Prostate gland (tissue), 2 donors: ENCODE results near the gene ZNF414. TPM values are rescaled to one million over a fixed set of nuclear protein-coding genes. Genes with fewer than 3 reads are reported as not detected.

Experiments
- DNase-seq: peaks from one replicate; pipeline ENCODE4 v3.0.0-alpha.2; 2019; ENCODE audit warnings: low spot score
- H3K27ac ChIP-seq, 2 donors: fragments of 200-600 bp; sonication (generic); 2 replicates each; pipeline ENCODE4 v1.5.1; 2017 to 2019
- H3K27me3 ChIP-seq: fragments of 200-600 bp; sonication (generic); replicated peaks from 2 replicates; pipeline ENCODE4 v1.5.1; 2019; ENCODE audit not compliant: insufficient read depth
- H3K36me3 ChIP-seq, 2 donors: fragments of 200-600 bp; sonication (generic); 1 replicate in 1 of 2; 2 replicates in 1 of 2; pipeline versions ENCODE4 v1.5.1 to v1.8.1; 2017 to 2019
- H3K4me1 ChIP-seq: fragments of 200-600 bp; sonication (generic); replicated peaks from 2 replicates; pipeline ENCODE4 v1.5.1; 2019
- H3K4me3 ChIP-seq, 2 donors: fragments of 200-600 bp; sonication (generic); 2 replicates each; pipeline ENCODE4 v1.5.1; 2017 to 2019
- H3K9me3 ChIP-seq: fragments of 200-600 bp; sonication (generic); 2 replicates; pipeline ENCODE4 v1.5.1; 2017
- POLR2A ChIP-seq: fragments of 450-650 bp; IDR thresholded peaks from one replicate; pipeline ENCODE4 v1.6.1; 2016; ENCODE audit warnings: antibody characterized with exemption, mild to moderate bottlenecking
- POLR2AphosphoS5 ChIP-seq: sonication (generic); formaldehyde crosslinking; IDR thresholded peaks from one replicate; pipeline ENCODE4 v1.6.1; 2017; ENCODE audit warnings: antibody characterized with exemption
- WGBS: methylation state at CpG from one replicate; pipeline ENCODE4 v1.1.5; 2018; 5-methylcytosine and 5-hydroxymethylcytosine counted together
- intact Hi-C: fragments of 100-400 bp; cut with DNase I; formaldehyde crosslinking; loops from one replicate; pipeline ENCODE4 v1.14.2; 2022
- total RNA-seq, 2 donors: library from RNA; depleted of rRNA; stranded (reverse); fragments of >200 nt; gene quantifications; one replicate each; pipeline ENCODE4 v1.1.0, GENCODE V29; 2016
- TF ChIP-seq, protein P1 (sequence below), 4 experiments: fragments of 200-600 bp in 2 of 4; fragments of 450-650 bp in 2 of 4; sonication (generic) in 2 of 4; IDR thresholded peaks; 1 replicate in 3 of 4; 2 replicates in 1 of 4; pipeline ENCODE4 v1.5.1; 2016 to 2019; ENCODE audit warnings: antibody characterized with exemption in 4 of 4, mild to moderate bottlenecking in 2 of 4, moderate library complexity in 2 of 4

Gene ZNF414
- total RNA-seq, 2 donors from 2014 or later = 24.4 to 59.5 TPM

DNA sequence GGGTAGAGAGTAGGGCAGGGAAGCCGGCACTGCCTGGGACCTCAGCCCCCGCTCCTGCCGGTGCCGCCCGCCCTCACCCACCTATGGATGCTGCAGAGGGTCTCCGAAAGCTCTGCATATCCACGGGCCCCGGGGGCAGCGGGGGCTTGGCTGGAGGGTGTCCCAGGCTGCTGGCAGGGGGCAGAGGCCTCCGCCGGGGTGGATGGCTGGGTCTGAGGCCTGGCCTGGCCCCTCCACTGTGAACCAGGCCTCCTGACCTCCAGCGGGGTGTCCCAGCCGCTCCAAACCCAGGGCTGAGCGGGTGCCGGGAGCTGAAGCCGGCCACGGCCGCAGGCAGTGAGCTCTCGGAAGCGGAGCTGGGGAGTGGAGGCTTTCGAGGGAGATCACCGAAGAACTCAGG, 15.7 kb downstream of the ZNF414 start:
- intact Hi-C loops = no loop called here
- TF ChIP-seq, protein P1, sequence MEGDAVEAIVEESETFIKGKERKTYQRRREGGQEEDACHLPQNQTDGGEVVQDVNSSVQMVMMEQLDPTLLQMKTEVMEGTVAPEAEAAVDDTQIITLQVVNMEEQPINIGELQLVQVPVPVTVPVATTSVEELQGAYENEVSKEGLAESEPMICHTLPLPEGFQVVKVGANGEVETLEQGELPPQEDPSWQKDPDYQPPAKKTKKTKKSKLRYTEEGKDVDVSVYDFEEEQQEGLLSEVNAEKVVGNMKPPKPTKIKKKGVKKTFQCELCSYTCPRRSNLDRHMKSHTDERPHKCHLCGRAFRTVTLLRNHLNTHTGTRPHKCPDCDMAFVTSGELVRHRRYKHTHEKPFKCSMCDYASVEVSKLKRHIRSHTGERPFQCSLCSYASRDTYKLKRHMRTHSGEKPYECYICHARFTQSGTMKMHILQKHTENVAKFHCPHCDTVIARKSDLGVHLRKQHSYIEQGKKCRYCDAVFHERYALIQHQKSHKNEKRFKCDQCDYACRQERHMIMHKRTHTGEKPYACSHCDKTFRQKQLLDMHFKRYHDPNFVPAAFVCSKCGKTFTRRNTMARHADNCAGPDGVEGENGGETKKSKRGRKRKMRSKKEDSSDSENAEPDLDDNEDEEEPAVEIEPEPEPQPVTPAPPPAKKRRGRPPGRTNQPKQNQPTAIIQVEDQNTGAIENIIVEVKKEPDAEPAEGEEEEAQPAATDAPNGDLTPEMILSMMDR (IDR thresholded peaks at IDR 0.05) = no peak
- no peak for TF ChIP-seq POLR2AphosphoS5

GRCh38 chr19:8494158-8494557, 19.8 kb downstream of the ZNF414 start:
- no peaks in the 10 kb centered on the region for H3K9me3 ChIP-seq
- H3K27me3 ChIP-seq = no peaks in the 10 kb centered on the region
- H3K4me1 ChIP-seq = no peaks in the 10 kb centered on the region
- 43% methylated on average over 7 of the region's 7 CpGs for WGBS
- H3K4me3 ChIP-seq = no peak overlapping the region
- TF ChIP-seq, protein P1 (IDR thresholded peaks at IDR 0.05) = no peak
- TF ChIP-seq POLR2AphosphoS5 = no peak
- TF ChIP-seq POLR2A = no peak
- H3K36me3 ChIP-seq = no peaks in the 10 kb centered on the region
- DNase-seq = no peak
- intact Hi-C loops = no loop called here
- H3K27ac ChIP-seq = no peak overlapping the region

More for the DNA sequence above, 15.7 kb downstream of the ZNF414 start:
- no peak for DNase-seq
- Histone ChIP-seq H3K36me3 (no peaks in the 10 kb centered on the region), H3K27ac (no peak overlapping the region), H3K27me3 (no peaks in the 10 kb centered on the region), H3K9me3 (no peaks in the 10 kb centered on the region), H3K4me1 (no peaks in the 10 kb centered on the region), H3K4me3 (no peak overlapping the region)
- WGBS = 92% methylated on average over 21 of the region's 22 CpGs

- H3K27ac ChIP-seq = peak overlapping the region in 1 of 2 donors; percentile 75
- H3K9me3 ChIP-seq = no peaks in the 10 kb centered on the region
- 82% methylated on average over 6 of the region's 6 CpGs for WGBS
- intact Hi-C loops = no loop called here
- DNase-seq = no peak
- H3K4me3 ChIP-seq = no peak overlapping the region
- H3K4me1 ChIP-seq = no peaks in the 10 kb centered on the region
- no peaks in the 10 kb centered on the region for H3K27me3 ChIP-seq
- no peak for TF ChIP-seq POLR2AphosphoS5
- TF ChIP-seq, protein P1 (IDR thresholded peaks at IDR 0.05) = no peak
- no peak for TF ChIP-seq POLR2A
- H3K36me3 ChIP-seq = peaks cover 9 to 12% of the 10 kb centered on the region in 2 donors
Observed at GRCh38 chr19:8491574-8491973, 22.4 kb downstream of the ZNF414 start.

GRCh38 chr19:8490873-8491272, 23.1 kb downstream of the ZNF414 start:
- Histone ChIP-seq H3K27ac (peak overlapping the region; percentile 65 to 75), H3K36me3 (peaks cover 16 to 17% of the 10 kb centered on the region in 2 donors), H3K9me3 (no peaks in the 10 kb centered on the region), H3K4me1 (no peaks in the 10 kb centered on the region), H3K27me3 (no peaks in the 10 kb centered on the region), H3K4me3 (no peak overlapping the region)
- DNase-seq = no peak
- TF ChIP-seq POLR2A (no peak), POLR2AphosphoS5 (no peak)
- TF ChIP-seq, protein P1 (IDR thresholded peaks at IDR 0.05) = no peak
- WGBS = 83% methylated on average over 12 of the region's 12 CpGs
- intact Hi-C loops = no loop called here

- WGBS = 68% methylated on average over 16 of the region's 24 CpGs
- H3K27ac ChIP-seq = peak overlapping the region; percentile 65 to 75
- peaks cover 21 to 22% of the 10 kb centered on the region in 2 donors for H3K36me3 ChIP-seq
- TF ChIP-seq, protein P1 (IDR thresholded peaks at IDR 0.05) = no peak
- TF ChIP-seq POLR2AphosphoS5 (no peak), POLR2A (no peak)
- no peak for DNase-seq
- no peaks in the 10 kb centered on the region for H3K9me3 ChIP-seq
- no peak overlapping the region for H3K4me3 ChIP-seq
- intact Hi-C loops = no loop called here
- H3K27me3 ChIP-seq = no peaks in the 10 kb centered on the region
- no peaks in the 10 kb centered on the region for H3K4me1 ChIP-seq
Observed at GRCh38 chr19:8490395-8490760, 23.6 kb downstream of the ZNF414 start.
